Measurements from ENCODE around the gene POF1B. TPM values are rescaled to one million over a fixed set of nuclear protein-coding genes. Genes with fewer than 3 reads are reported as not detected.

POF1B gene
- total and polyA plus RNA-seq, 2 of the 4 experiments (the other 2 are of a cell fraction), result not detected

DNA sequence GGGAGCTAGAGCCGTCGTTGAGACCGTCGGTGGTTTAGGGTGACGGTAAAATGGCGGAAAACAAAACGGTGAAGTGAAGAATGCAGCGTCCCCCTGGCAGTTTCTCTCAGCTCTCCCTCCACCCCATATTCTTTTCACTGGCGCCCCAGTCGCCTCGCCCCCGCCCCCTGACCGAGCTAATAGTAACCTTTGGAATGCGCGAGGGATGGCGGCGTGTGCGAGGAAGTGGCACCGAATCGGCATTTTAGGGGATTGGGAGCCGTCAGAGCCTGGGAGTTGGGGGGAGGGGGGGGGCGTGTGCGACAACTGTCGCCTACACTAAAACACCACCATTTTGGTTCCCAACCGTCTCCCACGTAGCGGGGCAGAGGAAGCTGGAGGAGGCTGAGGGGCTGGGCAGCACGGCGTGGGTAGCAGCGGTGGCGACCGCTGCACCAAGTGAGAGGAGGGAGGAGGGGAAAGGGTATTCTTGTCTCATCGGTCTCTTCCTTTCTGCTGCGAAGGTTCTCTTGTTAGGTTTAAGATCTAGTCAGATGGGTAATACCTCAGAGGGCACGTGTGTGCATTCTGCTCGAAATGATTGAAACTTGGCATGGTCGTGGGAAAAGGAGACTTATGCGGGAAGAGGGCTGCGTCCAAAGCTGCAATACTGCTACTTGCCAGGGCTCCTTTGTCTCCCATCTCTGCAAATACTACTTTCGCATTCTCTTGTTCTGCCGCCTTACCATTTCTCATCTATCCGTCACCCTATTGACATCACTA is 134.8 kb downstream of the POF1B start:
- no peak overlapping the region for H2BK15ac ChIP-seq (ENCODE audit: low read depth, low read length)
- ChIA-PET CTCF (interaction anchor here (0.7 to 1.0 kb wide), 2 partner anchors 9 to 66 kb away, joined by 3 to 5 read pairs; no protein-coding TSS in a partner anchor), POLR2A (ENCODE audit: unreplicated experiment) (no interaction called here)
- H2BK20ac ChIP-seq (ENCODE audit: low read depth, low read length), result no peak overlapping the region
- no peak overlapping the region for H3K4ac ChIP-seq (ENCODE audit: low read depth, low read length)
- H4K8ac ChIP-seq (ENCODE audit: low read depth in 2 of 2, low read length in 2 of 2), result no peak overlapping the region; a peak in 1 of 4 replicates
- H4K5ac ChIP-seq (ENCODE audit: low read depth, low read length), result no peak overlapping the region
- no peaks in the 10 kb centered on the region for H3K36me3 ChIP-seq (ENCODE audit: control insufficient read depth, insufficient read depth, low read length)
- in situ Hi-C loops (cut with MboI; ENCODE audit: low sequenced_read_pairs), result no loop called here
- dilution Hi-C loops (cut with HindIII; ENCODE audit: low sequenced_read_pairs, unreplicated experiment), result no loop called here
- WGBS, 2 experiments (ENCODE audit: extremely low coverage in 2 of 2, insufficient read length in 1 of 2), result no CpG with 5 or more reads among the region's 42 CpGs
- H3K18ac ChIP-seq (ENCODE audit: low read depth, low read length), result no peak overlapping the region
- TF ChIP-seq SMC3 (IDR thresholded peaks at IDR 0.05; ENCODE audit: low read depth, low read length) (no peak), POLR2A (IDR thresholded peaks at IDR 0.05; ENCODE audit: low read depth, low read length) (no peak), FOS (IDR thresholded peaks at IDR 0.05; ENCODE audit: low read depth, low read length) (no peak), NFE2L2 (IDR thresholded peaks at IDR 0.05; ENCODE audit: low read depth, low read length) (no peak), MXI1 (IDR thresholded peaks at IDR 0.05; ENCODE audit: borderline replicate concordance, low read depth, low read length) (0 out of 2 replicates have a peak, but pooled peaks have one; percentile 13)
- TF ChIP-seq, protein P1, sequence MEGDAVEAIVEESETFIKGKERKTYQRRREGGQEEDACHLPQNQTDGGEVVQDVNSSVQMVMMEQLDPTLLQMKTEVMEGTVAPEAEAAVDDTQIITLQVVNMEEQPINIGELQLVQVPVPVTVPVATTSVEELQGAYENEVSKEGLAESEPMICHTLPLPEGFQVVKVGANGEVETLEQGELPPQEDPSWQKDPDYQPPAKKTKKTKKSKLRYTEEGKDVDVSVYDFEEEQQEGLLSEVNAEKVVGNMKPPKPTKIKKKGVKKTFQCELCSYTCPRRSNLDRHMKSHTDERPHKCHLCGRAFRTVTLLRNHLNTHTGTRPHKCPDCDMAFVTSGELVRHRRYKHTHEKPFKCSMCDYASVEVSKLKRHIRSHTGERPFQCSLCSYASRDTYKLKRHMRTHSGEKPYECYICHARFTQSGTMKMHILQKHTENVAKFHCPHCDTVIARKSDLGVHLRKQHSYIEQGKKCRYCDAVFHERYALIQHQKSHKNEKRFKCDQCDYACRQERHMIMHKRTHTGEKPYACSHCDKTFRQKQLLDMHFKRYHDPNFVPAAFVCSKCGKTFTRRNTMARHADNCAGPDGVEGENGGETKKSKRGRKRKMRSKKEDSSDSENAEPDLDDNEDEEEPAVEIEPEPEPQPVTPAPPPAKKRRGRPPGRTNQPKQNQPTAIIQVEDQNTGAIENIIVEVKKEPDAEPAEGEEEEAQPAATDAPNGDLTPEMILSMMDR (conservative IDR thresholded peaks at IDR 0.05; ENCODE audit: low read depth, low read length), result no peak
- no peaks in the 10 kb centered on the region for H3K9me1 ChIP-seq (ENCODE audit: insufficient read depth, low read length)
- H3K9ac ChIP-seq (ENCODE audit: low read depth, low read length), result peak overlapping the region; percentile 75
- ATAC-seq (ENCODE audit: low read depth) (peak; percentile 47), DNase-seq (peak; percentile 7)
- H3K79me1 ChIP-seq (ENCODE audit: low read depth in 1 of 2, low read length in 2 of 2), result peaks cover 0 to 3% of the 10 kb centered on the region in 2 experiments; a peak in 1 of 4 replicates
- no peak overlapping the region for H2AK5ac ChIP-seq (ENCODE audit: low read depth, low read length)
- no peak overlapping the region; the same call in 1 of the 2 replicates for H3K14ac ChIP-seq (replicated peaks; ENCODE audit: low read depth, low read length)
- no peaks in the 10 kb centered on the region for H4K20me1 ChIP-seq (ENCODE audit: insufficient read depth, low read length)
- peak overlapping the region; percentile 15 for H3K4me2 ChIP-seq (ENCODE audit: low read depth, low read length)
- H3K27me3 ChIP-seq (ENCODE audit: control insufficient read depth, insufficient read depth, low read length), result no peaks in the 10 kb centered on the region
- BruUV-seq (replicated peaks), result no TSS peak
- peak overlapping the region; percentile 34; the same call in 1 of the 2 replicates for H3K27ac ChIP-seq (ENCODE audit: insufficient read depth, low read length)
- H3K23ac ChIP-seq (ENCODE audit: low read depth, low read length), result peak overlapping the region; percentile 33; the same call in 1 of the 2 replicates
- H2AK9ac ChIP-seq (replicated peaks; ENCODE audit: low read depth, low read length, poor library complexity), result no peak overlapping the region
- peak overlapping the region; percentile 90 for H3K4me3 ChIP-seq (ENCODE audit: insufficient read depth, low read depth, low read length)
- no peak overlapping the region for H2BK120ac ChIP-seq (ENCODE audit: low read depth, low read length)
- no peaks in the 10 kb centered on the region for H3K4me1 ChIP-seq (ENCODE audit: control insufficient read depth, insufficient read depth, low read length)
- peak overlapping the region; percentile 93 for H2AFZ ChIP-seq (replicated peaks; ENCODE audit: low read length, poor library complexity)
- no peak overlapping the region for H4K91ac ChIP-seq (ENCODE audit: insufficient read depth, low read depth, low read length)
- no peak overlapping the region for H3K56ac ChIP-seq (ENCODE audit: extremely low read depth, insufficient read depth, low read length)
- intact Hi-C loops (cut with micrococcal nuclease), result no loop called here
- H2BK5ac ChIP-seq (ENCODE audit: low read depth, low read length, poor library complexity, severe bottlenecking), result no peak overlapping the region
- no peaks in the 10 kb centered on the region for H3K9me3 ChIP-seq (ENCODE audit: control insufficient read depth, insufficient read depth, low read length)
